GM12801 (cell line): ENCODE data around the gene SEC16A.

ENCODE experiments used
- TF ChIP-seq, protein P1 (sequence below): IDR thresholded peaks from one replicate; pipeline ENCODE4 v1.5.1; 2011; ENCODE audit warnings: control low read depth; ENCODE audit not compliant: insufficient read length; ENCODE audit errors: extremely low read depth

The SEC16A gene

DNA sequence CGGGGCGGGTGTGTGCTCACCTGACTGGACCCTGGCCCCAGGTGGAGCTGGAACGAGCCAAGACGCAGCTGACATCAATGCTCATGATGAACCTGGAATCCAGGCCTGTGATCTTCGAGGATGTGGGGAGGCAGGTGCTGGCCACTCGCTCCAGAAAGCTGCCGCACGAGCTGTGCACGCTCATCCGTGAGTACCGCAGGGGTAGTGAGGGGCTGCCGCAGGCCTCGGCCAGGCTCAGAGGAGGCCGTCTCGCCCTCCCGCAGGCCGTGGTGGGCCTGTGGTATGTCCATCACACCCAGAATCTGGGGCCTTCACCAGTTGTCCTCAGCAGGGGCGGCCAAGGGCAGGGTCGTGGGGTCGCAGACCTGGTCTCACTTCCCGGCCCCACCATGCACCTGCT is 61.0 kb downstream of the SEC16A start:
- TF ChIP-seq, protein P1, sequence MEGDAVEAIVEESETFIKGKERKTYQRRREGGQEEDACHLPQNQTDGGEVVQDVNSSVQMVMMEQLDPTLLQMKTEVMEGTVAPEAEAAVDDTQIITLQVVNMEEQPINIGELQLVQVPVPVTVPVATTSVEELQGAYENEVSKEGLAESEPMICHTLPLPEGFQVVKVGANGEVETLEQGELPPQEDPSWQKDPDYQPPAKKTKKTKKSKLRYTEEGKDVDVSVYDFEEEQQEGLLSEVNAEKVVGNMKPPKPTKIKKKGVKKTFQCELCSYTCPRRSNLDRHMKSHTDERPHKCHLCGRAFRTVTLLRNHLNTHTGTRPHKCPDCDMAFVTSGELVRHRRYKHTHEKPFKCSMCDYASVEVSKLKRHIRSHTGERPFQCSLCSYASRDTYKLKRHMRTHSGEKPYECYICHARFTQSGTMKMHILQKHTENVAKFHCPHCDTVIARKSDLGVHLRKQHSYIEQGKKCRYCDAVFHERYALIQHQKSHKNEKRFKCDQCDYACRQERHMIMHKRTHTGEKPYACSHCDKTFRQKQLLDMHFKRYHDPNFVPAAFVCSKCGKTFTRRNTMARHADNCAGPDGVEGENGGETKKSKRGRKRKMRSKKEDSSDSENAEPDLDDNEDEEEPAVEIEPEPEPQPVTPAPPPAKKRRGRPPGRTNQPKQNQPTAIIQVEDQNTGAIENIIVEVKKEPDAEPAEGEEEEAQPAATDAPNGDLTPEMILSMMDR, result no peak

DNA sequence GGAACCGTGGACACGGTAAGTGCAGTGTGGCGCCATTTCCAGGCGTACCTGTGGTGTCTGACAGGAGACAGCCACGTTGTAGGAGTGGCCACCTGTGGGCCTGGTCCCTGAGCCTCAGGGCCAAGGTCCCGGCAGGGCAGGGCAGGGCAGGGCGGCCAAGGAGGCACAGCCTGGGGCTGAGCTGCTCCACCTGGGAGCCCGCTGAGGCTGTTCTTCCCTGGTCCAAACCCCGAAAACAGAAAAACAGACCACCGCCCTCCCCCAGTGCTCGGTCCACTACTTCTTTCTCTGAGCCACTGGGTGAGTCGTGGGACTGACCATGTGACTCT is 63.8 kb downstream of the SEC16A start:
- TF ChIP-seq, protein P1, result no peak

DNA sequence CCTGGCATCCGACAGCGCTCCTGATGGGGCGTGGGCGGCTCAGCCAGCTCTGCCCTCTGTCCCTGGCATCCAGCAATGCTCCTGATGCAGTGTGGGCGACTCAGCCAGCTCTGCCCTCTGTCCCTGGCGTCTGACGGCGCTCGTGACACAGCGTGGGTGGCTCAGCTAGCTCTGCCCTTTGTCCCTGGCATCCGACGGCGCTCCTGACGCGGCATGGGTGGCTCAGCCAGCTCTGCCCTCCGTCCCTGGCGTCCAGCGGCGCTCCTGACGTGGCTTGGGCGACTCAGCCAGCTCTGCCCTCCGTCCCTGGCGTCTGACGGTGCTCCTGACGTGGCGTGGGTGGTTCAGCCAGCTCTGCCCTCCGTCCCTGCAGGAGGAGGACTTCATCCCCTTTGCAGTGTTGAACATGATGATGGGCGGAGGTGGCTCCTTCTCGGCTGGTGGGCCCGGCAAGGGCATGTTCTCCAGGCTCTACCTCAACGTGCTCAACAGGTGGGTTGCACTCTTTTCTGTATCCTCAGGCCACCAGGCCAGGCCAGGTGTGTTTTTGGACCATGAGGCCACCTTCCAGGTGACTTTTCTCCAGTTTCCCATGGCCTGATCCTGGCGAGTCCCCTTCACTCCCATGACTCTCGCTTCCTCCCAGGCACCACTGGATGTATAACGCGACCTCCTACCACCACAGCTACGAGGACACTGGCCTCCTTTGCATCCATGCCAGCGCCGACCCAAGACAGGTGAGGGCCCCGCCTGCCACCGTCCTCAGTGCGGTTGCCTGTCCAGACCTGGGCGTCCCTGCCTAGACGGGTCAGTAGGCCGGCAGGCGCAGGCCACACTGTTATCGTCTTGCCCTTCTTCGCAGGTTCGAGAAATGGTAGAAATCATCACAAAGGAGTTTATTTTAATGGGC is 64.4 kb downstream of the SEC16A start:
- TF ChIP-seq, protein P1, result no peak

DNA sequence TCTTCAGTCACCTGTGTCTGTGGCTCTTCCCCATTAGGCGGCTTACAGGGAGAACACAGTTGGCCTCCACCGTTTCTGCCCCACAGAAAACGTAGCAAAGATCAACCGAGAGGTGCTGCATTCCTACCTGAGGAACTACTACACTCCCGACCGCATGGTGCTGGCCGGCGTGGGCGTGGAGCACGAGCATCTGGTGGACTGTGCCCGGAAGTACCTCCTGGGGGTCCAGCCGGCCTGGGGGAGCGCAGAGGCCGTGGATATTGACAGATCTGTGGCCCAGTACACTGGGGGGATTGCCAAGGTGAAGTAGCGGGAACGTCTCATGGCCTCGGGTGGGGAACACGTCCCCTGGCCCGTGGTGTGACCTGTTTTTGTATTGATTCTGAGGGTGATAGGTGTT is 65.9 kb downstream of the SEC16A start:
- TF ChIP-seq, protein P1, result no peak

DNA sequence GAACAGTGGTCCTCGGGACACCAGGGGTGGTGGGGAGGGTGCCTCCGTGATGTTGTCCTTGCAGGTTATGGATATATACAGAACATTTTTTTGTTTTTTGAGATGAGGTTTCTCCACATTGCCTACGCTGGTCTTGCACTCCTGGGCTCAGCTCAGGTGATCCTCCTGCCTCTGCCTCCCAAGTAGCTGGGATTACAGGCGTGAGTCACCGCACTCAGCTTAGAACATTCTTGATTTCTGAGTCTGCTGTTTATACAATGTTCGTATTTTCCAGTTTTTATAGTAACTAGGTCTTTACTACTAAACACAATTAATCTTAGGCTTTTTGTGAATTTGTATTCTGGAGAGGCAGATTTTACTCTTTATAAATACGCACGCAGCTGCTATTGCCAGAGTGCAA is 66.4 kb downstream of the SEC16A start:
- TF ChIP-seq, protein P1, result no peak

DNA sequence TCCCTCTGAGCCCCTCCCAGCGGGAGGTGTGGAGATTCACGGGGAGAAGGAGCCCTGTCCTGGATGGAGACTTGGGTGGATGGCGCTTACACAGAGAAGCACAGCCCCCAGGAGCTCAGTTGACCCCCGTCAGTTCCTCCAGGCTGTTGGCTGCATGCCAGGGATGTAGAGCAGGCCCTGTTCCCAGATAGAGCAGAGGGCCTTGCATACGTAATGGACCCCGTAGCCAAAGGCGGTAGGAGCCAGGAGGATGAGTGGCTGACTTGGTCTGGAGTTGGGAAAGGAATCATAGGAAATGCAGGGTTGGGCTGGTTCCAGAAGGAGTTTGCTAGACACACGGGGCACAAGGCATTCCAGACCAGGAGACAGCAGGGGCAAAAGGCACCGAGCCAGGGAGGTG is 69.9 kb downstream of the SEC16A start:
- TF ChIP-seq, protein P1, result no peak

DNA sequence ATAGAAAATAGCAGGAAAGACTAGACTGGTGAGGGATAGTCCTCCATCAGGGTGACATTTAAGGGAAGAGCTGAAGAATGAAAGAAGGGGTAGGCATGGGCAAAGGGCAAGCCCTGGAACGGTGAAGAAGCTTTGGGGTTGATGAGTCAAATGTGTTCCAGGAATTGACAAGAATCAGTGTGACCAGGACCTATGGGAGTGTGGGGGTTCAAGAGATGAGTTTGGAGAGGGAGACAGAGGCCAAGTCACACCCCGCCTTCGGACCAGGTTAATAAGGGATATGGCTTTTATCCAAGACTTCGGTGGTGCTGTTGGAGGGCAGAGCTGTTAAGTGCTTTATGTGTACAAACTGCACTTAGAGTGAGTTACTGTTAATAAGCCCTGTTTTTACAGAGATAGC is 71.5 kb downstream of the SEC16A start:
- TF ChIP-seq, protein P1, result no peak
